ENCODE measurements around the gene POLE4. TPM values are rescaled to one million over a fixed set of nuclear protein-coding genes. Genes with fewer than 3 reads are reported as not detected.
A peak's percentile ranks its signal among the peaks of the same experiment; 100 is the strongest.

POLE4 gene
- total RNA-seq, 1 donor from 2014 or later = 65.4 TPM

GRCh38 chr2:75010571-75010970, 52.1 kb downstream of the POLE4 start:
- H3K4me3 ChIP-seq = no peak overlapping the region
- no peaks in the 10 kb centered on the region for H3K4me1 ChIP-seq
- ATAC-seq (no peak), DNase-seq (no peak)
- intact Hi-C loops (cut with DNase I) = no loop called here
- H3K27me3 ChIP-seq (ENCODE audit: low read depth) = no peaks in the 10 kb centered on the region
- H3K36me3 ChIP-seq = no peaks in the 10 kb centered on the region
- TF ChIP-seq, protein P1, sequence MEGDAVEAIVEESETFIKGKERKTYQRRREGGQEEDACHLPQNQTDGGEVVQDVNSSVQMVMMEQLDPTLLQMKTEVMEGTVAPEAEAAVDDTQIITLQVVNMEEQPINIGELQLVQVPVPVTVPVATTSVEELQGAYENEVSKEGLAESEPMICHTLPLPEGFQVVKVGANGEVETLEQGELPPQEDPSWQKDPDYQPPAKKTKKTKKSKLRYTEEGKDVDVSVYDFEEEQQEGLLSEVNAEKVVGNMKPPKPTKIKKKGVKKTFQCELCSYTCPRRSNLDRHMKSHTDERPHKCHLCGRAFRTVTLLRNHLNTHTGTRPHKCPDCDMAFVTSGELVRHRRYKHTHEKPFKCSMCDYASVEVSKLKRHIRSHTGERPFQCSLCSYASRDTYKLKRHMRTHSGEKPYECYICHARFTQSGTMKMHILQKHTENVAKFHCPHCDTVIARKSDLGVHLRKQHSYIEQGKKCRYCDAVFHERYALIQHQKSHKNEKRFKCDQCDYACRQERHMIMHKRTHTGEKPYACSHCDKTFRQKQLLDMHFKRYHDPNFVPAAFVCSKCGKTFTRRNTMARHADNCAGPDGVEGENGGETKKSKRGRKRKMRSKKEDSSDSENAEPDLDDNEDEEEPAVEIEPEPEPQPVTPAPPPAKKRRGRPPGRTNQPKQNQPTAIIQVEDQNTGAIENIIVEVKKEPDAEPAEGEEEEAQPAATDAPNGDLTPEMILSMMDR (IDR thresholded peaks at IDR 0.05) = no peak
- H3K9me3 ChIP-seq = no peaks in the 10 kb centered on the region
- no peak overlapping the region for H3K27ac ChIP-seq

- TF ChIP-seq, protein P1 (IDR thresholded peaks at IDR 0.05) = no peak
These were observed 53.6 kb downstream of the POLE4 start for GRCh38 chr2:75012080-75012479.

DNA sequence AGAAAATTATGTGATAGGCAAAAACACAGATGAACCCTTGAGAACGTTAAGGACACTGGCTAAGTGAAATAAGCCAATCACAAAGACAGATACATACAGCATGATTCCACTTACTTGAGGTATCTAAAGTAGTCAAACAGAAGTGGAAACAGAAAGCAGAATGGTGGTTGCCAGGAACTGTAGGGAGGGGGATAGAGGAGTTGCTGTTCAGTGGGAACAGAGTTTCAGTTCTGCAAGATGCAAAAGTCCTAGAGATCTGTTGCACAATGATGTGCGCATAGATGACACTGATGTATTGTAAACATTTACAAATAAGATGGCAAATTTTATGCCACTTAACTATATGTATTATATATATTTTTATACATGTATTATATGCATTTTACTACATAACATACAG, 59.7 kb downstream of the POLE4 start:
- Histone ChIP-seq H3K27me3 (ENCODE audit: low read depth) (no peaks in the 10 kb centered on the region), H3K27ac (no peak overlapping the region), H3K36me3 (no peaks in the 10 kb centered on the region), H3K4me1 (no peaks in the 10 kb centered on the region), H3K4me3 (no peak overlapping the region), H3K9me3 (no peaks in the 10 kb centered on the region)
- intact Hi-C loops (cut with DNase I) = no loop called here
- no peak for DNase-seq
- TF ChIP-seq, protein P1 (IDR thresholded peaks at IDR 0.05) = no peak
- peak in 1 of 2 donors; percentile 73 for ATAC-seq

More at GRCh38 chr2:75012080-75012479, 53.6 kb downstream of the POLE4 start:
- Histone ChIP-seq H3K9me3 (no peaks in the 10 kb centered on the region), H3K27me3 (ENCODE audit: low read depth) (no peaks in the 10 kb centered on the region), H3K27ac (no peak overlapping the region), H3K36me3 (no peaks in the 10 kb centered on the region), H3K4me3 (no peak overlapping the region), H3K4me1 (no peaks in the 10 kb centered on the region)
- no peak for DNase-seq
- intact Hi-C loops (cut with DNase I) = no loop called here
- ATAC-seq = no peak

Other genes with a start within 250 kb of the POLE4 start
- 86.7 TPM for gene HK2, start 124.5 kb upstream of the POLE4 start, total RNA-seq
- gene TACR1, start 240.9 kb downstream of the POLE4 start, total RNA-seq = 1.4 TPM

Data from lower lobe of right lung (tissue), 2 donors.